Epithelial cell of esophagus (primary cell): ENCODE results near the gene NFAM1.

Source experiments
- DNase-seq: peaks from one replicate; pipeline ENCODE4 v3.0.0; 2010; ENCODE audit warnings: low read depth
- H3K4me3 ChIP-seq: 2 replicates; pipeline ENCODE4 v1.5.1; 2011; ENCODE audit warnings: mild to moderate bottlenecking, low read length, control low read depth
- TF ChIP-seq, protein P1 (sequence below): IDR thresholded peaks from 2 replicates; pipeline ENCODE4 v1.5.1; 2011; ENCODE audit warnings: low read depth, mild to moderate bottlenecking, low read length, control low read depth, inconsistent platforms; ENCODE audit not compliant: insufficient read depth; ENCODE audit errors: missing control alignments

NFAM1 gene

GRCh38 chr22:42366806-42367581 is 65.2 kb downstream of the NFAM1 start:
- TF ChIP-seq, protein P1, sequence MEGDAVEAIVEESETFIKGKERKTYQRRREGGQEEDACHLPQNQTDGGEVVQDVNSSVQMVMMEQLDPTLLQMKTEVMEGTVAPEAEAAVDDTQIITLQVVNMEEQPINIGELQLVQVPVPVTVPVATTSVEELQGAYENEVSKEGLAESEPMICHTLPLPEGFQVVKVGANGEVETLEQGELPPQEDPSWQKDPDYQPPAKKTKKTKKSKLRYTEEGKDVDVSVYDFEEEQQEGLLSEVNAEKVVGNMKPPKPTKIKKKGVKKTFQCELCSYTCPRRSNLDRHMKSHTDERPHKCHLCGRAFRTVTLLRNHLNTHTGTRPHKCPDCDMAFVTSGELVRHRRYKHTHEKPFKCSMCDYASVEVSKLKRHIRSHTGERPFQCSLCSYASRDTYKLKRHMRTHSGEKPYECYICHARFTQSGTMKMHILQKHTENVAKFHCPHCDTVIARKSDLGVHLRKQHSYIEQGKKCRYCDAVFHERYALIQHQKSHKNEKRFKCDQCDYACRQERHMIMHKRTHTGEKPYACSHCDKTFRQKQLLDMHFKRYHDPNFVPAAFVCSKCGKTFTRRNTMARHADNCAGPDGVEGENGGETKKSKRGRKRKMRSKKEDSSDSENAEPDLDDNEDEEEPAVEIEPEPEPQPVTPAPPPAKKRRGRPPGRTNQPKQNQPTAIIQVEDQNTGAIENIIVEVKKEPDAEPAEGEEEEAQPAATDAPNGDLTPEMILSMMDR = no peak
- no peak for DNase-seq
- no peak overlapping the region for H3K4me3 ChIP-seq

DNA sequence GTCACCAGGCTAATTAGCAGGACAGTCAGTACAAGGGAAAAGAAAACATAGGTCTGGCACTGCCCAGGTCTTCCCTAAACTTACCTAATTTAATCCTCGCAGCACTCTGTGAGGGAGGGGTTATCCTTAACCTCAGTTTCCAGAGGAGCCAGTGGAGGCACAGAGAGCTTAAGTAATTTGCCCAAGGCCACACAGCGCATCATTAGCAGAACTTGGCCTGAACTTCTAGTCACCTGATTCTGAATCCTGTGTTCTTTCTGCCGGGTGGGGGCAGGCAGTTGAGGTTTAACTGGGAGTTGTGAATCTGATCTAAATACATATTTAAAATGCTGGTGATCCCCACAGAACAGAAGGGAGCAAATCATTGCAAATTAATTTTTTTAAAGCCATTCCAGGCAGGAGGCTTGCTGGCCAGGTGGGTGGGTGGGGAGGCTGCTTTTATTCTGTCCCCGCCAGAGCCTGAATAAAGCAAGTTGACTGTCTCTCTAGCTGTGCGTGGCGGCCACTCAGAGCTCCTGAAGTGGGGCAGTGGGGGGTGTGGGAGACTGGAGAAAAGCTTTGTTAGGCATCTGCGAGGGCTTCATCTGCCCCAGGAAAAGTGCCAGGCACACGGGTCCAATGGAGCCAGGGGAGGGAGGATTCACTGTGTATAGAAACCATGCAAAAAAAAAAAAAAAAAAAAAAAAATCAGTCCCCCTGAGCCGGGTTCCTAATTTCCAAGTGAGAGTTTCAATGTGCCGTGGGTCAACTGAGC is 66.1 kb downstream of the NFAM1 start:
- TF ChIP-seq, protein P1 = no peak
- DNase-seq = no peak
- H3K4me3 ChIP-seq = no peak overlapping the region

DNA sequence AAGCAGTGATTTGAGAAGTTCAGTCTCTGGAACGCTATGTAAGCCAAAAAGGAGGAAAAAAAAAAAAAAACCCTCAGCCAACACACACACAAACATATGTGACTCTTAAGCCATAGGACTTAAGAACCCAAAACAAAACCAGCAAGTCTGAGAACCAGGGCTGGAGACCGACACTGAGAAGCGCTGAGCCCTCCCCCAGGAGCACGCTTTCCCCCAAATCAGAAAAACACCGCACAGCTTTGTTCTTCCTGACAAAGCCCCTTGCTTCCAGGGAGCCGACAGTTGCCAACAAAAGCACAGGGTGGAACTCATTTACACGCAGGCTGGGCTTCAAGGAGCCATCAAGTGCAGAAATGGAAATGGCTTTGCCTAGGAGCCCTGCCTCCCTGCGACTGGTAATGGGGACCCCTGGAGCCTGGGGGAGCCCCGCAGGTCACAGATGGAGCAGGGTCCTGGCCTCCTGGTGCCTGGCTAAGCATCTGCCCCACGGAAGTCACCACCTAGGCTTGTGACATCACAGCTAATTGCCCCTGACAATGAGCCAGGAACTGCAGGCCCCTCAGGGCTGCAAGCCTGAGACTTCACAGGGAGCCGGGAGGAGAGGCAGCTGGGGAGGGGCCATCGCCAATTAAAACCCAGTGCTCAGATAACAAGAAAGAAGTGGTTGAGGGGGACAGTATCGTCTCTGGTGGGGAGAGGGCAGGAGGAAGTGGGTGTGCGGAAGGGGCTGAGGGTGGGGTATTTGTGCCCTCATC is 66.9 kb downstream of the NFAM1 start:
- DNase-seq = no peak
- H3K4me3 ChIP-seq = no peak overlapping the region
- TF ChIP-seq, protein P1 = no peak

GRCh38 chr22:42364604-42365110 is 67.5 kb downstream of the NFAM1 start:
- TF ChIP-seq, protein P1 = no peak
- no peak overlapping the region for H3K4me3 ChIP-seq
- no peak for DNase-seq

- TF ChIP-seq, protein P1 = no peak
- no peak for DNase-seq
- no peak overlapping the region for H3K4me3 ChIP-seq
Measured at GRCh38 chr22:42363892-42364291, 68.3 kb downstream of the NFAM1 start.

DNA sequence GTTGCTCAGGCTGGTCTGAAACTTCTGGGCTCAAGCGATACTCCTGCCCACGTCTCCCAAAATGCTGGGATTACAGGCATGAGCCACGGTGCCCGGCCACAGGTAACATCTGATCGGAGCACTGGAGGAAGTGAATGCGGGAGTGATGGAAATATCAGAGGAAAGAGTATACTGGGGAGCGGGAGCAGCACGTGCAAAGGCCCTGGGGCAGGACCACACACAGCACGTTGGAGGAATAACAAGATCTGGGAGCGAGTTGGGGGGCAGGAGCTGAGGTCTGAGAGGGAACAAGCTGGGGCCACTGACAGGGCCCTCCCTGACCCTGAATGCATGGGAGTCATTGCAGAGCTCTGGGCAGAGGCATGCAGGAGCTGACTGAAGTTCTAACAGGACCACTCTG is 70.7 kb downstream of the NFAM1 start:
- TF ChIP-seq, protein P1 = no peak
- no peak for DNase-seq
- H3K4me3 ChIP-seq = no peak overlapping the region
